ENCODE results near the gene BAIAP3. TPM values are rescaled to one million over a fixed set of nuclear protein-coding genes. Genes with fewer than 3 reads are reported as not detected.

The BAIAP3 gene
- total and polyA plus RNA-seq, 2 of the 8 experiments (the other 6 are each of a cell fraction or from before 2014, with no cell fraction given), result 2.9 to 6.8 TPM

- no peak overlapping the region for H2BK15ac ChIP-seq (ENCODE audit: low read length)
- no peak overlapping the region for H3K18ac ChIP-seq (ENCODE audit: extremely low read depth, low read length)
- H2BK20ac ChIP-seq (ENCODE audit: low read length), result no peak overlapping the region
- no peak overlapping the region for H4K8ac ChIP-seq (ENCODE audit: extremely low read depth, insufficient read depth, low read length)
- CTCF ChIA-PET (ENCODE audit: partially characterized antibody), result interaction anchor here (0.6 to 1.2 kb wide), 3 partner anchors 13 to 173 kb away, joined by 3 read pairs; no protein-coding TSS in a partner anchor
- H3K23ac ChIP-seq (ENCODE audit: insufficient read length), result no peak overlapping the region
- H3K79me2 ChIP-seq (ENCODE audit: control insufficient read depth in 1 of 2, insufficient read depth in 2 of 2, low read length in 2 of 2), result no peaks in the 10 kb centered on the region
- no peak overlapping the region for H2BK12ac ChIP-seq (ENCODE audit: low read depth, low read length)
- peak in 1 of 2 experiments; percentile 10; a peak in 1 of 4 replicates for TF ChIP-seq RAD21 (IDR thresholded peaks at IDR 0.05 in 1 of 2, conservative IDR thresholded peaks at IDR 0.05 in 1 of 2; ENCODE audit: low read depth in 2 of 2, low read length in 2 of 2)
- TF ChIP-seq EGR1 (IDR thresholded peaks at IDR 0.05; ENCODE audit: borderline replicate concordance, low read depth, low read length), result no peak
- FAIRE-seq, result no peak
- H3K27me3 ChIP-seq (replicated peaks in 1 of 4; ENCODE audit: control insufficient read depth in 3 of 4, extremely low read depth in 1 of 4, insufficient read depth in 3 of 4, low read length in 3 of 4), result no peaks in the 10 kb centered on the region
- POLR2A ChIA-PET (ENCODE audit: partially characterized antibody), result no interaction called here
- H3K4me3 ChIP-seq (ENCODE audit: extremely low read depth in 1 of 4, insufficient read depth in 2 of 4, low read depth in 3 of 4, low read length in 4 of 4), result no peak overlapping the region
- H3K36me3 ChIP-seq (ENCODE audit: control insufficient read depth in 2 of 4, insufficient read depth in 4 of 4, low read length in 3 of 4), result peaks cover 3 to 9% (median 4%) of the 10 kb centered on the region in 4 experiments; a peak in 5 of 8 replicates
- H3K4ac ChIP-seq (replicated peaks; ENCODE audit: insufficient read length, low read depth, low read length), result no peak overlapping the region
- no peak overlapping the region for H3K9ac ChIP-seq (replicated peaks in 1 of 4; ENCODE audit: extremely low read depth in 1 of 4, low read depth in 3 of 4, low read length in 3 of 4)
- no peak overlapping the region for H3K4me2 ChIP-seq (ENCODE audit: insufficient read depth in 1 of 2, low read depth in 2 of 2, low read length in 2 of 2)
- H2BK5ac ChIP-seq (ENCODE audit: low read depth, low read length), result no peak overlapping the region
- no peak overlapping the region for H2AFZ ChIP-seq (ENCODE audit: low read length)
- no peak overlapping the region for H3K27ac ChIP-seq (ENCODE audit: low read depth, low read length)
- no peak overlapping the region for H2BK120ac ChIP-seq (replicated peaks; ENCODE audit: low read depth, low read length)
- H3K23me2 ChIP-seq (ENCODE audit: low read depth, low read length), result no peaks in the 10 kb centered on the region
- H3K56ac ChIP-seq (replicated peaks; ENCODE audit: insufficient read length, low read depth, low read length), result no peak overlapping the region
- no peaks in the 10 kb centered on the region for H3K9me3 ChIP-seq (ENCODE audit: insufficient read depth in 2 of 2, low read depth in 1 of 2, low read length in 1 of 2)
- H4K20me1 ChIP-seq (replicated peaks in 1 of 2; ENCODE audit: control insufficient read depth in 1 of 2, insufficient read depth in 2 of 2, low read length in 2 of 2), result peaks cover 0 to 4% of the 10 kb centered on the region in 2 experiments
- no peak overlapping the region for H4K5ac ChIP-seq (ENCODE audit: insufficient read length, low read depth, low read length)
- no peak overlapping the region for H2AK5ac ChIP-seq (ENCODE audit: low read depth, low read length)
- H3K79me1 ChIP-seq (ENCODE audit: low read depth, low read length), result no peaks in the 10 kb centered on the region
- no peak overlapping the region for H3K14ac ChIP-seq (ENCODE audit: insufficient read length)
- 93% methylated on average over 17 of the region's 17 CpGs; no CpG with 5 or more reads in 1 of the 2 experiments for WGBS, 2 experiments (ENCODE audit: extremely low coverage in 1 of 2, insufficient coverage in 1 of 2, insufficient read length in 1 of 2, insufficient replicate concordance in 2 of 2, low coverage in 1 of 2, low lambda C conversion rate in 2 of 2, missing lambda C conversion rate in 1 of 2)
- no peaks in the 10 kb centered on the region for H3K4me1 ChIP-seq (replicated peaks in 1 of 4; ENCODE audit: control insufficient read depth in 3 of 4, insufficient read depth in 4 of 4, low read length in 3 of 4)
- H4K91ac ChIP-seq (replicated peaks; ENCODE audit: insufficient read length, low read length), result no peak overlapping the region
- no peak for DNase-seq (ENCODE audit: low read depth in 1 of 2, low spot score in 2 of 2)
Observed at GRCh38 chr16:1392826-1393225, 59.4 kb downstream of the BAIAP3 start.
